Stimulated activated CD8-positive, alpha-beta memory T cell treated with anti-CD3 and anti-CD28 coated beads, Interleukin-7, amount 100 ng/mL, for 1 hour (primary cell): ENCODE results near the gene TLE7.

ENCODE experiments used
- DNase-seq, 2 donors: peaks; one replicate each; pipeline ENCODE4 v3.0.0-alpha.2; 2020; ENCODE audit warnings: low read depth in 2 of 2

TLE7 gene

GRCh38 chr16:71448274-71448866, 6.5 kb upstream of the TLE7 start:
- DNase-seq: no peak

- no peak for DNase-seq
Observed at GRCh38 chr16:71443714-71444113, 1.9 kb upstream of the TLE7 start.

- no peak for DNase-seq
Observed at GRCh38 chr16:71441348-71442050, 355 bp downstream of the TLE7 start.

- no peak for DNase-seq
Observed at GRCh38 chr16:71440669-71441347, 1.0 kb downstream of the TLE7 start.

- no peak for DNase-seq
Observed at GRCh38 chr16:71439523-71439922, 2.3 kb downstream of the TLE7 start.

- no peak for DNase-seq
Observed at GRCh38 chr16:71436473-71436872, 5.4 kb downstream of the TLE7 start.

- no peak for DNase-seq
Observed at GRCh38 chr16:71432906-71433305, 8.9 kb downstream of the TLE7 start.

GRCh38 chr16:71431991-71432390, 9.9 kb downstream of the TLE7 start:
- no peak for DNase-seq

GRCh38 chr16:71431176-71431575, 10.7 kb downstream of the TLE7 start:
- no peak for DNase-seq

GRCh38 chr16:71430744-71431143, 11.1 kb downstream of the TLE7 start:
- DNase-seq: no peak

GRCh38 chr16:71429581-71429980, 12.3 kb downstream of the TLE7 start:
- no peak for DNase-seq

- DNase-seq: no peak
Observed at GRCh38 chr16:71428883-71429282, 13.0 kb downstream of the TLE7 start.

- no peak for DNase-seq
Observed at GRCh38 chr16:71428385-71428784, 13.5 kb downstream of the TLE7 start.

- DNase-seq: no peak
Observed at GRCh38 chr16:71426880-71427615, 14.8 kb downstream of the TLE7 start.

GRCh38 chr16:71426069-71426879, 15.6 kb downstream of the TLE7 start:
- DNase-seq: no peak

GRCh38 chr16:71425746-71426068, 16.1 kb downstream of the TLE7 start:
- no peak for DNase-seq

- DNase-seq: no peak
Observed at GRCh38 chr16:71424626-71425025, 17.2 kb downstream of the TLE7 start.

GRCh38 chr16:71423865-71424264, 18.0 kb downstream of the TLE7 start:
- no peak for DNase-seq

GRCh38 chr16:71423016-71423415, 18.8 kb downstream of the TLE7 start:
- no peak for DNase-seq

GRCh38 chr16:71421911-71422310, 19.9 kb downstream of the TLE7 start:
- DNase-seq: no peak

GRCh38 chr16:71414038-71414437, 27.8 kb downstream of the TLE7 start:
- DNase-seq: no peak

GRCh38 chr16:71413341-71413740, 28.5 kb downstream of the TLE7 start:
- DNase-seq: no peak
